Stimulated activated memory B cell treated with anti-CD40 and anti-IgM and Interleukin-4, amounts not matched to agents 10 μg/mL and 1 μg/mL and 100 μg/mL, for 72 hours (primary cell): Measurements from ENCODE around the gene ANKS1A.

Experiments
- ATAC-seq: fragments of 150-1000 bp; cut with Tn5 transposase; 2 replicates; pipeline ENCODE4 v1.10.0; 2021
- H3K27ac Mint-ChIP-seq: one replicate; pipeline ENCODE4 v1.8.0; 2022; ENCODE audit warnings: mild to moderate bottlenecking, mixed read lengths
- H3K27me3 Mint-ChIP-seq: one replicate; pipeline ENCODE4 v1.8.0; 2022; ENCODE audit warnings: mixed read lengths
- H3K36me3 Mint-ChIP-seq: one replicate; pipeline ENCODE4 v1.8.0; 2022; ENCODE audit warnings: mixed read lengths
- H3K4me1 Mint-ChIP-seq: one replicate; pipeline ENCODE4 v1.8.0; 2022; ENCODE audit warnings: mixed read lengths
- H3K4me3 Mint-ChIP-seq: one replicate; pipeline ENCODE4 v1.8.0; 2022; ENCODE audit warnings: mild to moderate bottlenecking, moderate library complexity, mixed read lengths
- H3K9me3 Mint-ChIP-seq: one replicate; pipeline ENCODE4 v1.8.0; 2022; ENCODE audit warnings: mixed read lengths

The ANKS1A gene

DNA sequence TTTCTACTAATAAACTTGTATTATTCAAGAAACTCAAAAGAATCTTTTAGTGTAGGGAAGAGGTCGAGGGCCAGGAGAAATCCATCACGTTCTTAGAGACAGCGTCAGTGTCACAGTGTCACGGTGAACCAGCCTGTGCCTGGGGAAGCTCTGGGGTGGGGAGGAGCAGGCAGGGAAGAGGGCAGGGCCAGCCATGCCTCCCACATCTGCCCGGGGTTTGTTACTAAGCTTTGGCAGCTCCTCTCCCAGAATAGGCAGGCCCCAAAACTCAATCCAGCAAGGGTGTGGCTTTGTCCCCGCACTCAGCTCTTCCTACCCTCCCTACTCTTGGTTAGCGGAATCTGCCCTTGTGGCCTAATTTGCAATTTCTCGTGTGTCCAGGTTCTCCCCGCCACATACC, 179.2 kb downstream of the ANKS1A start:
- no peaks in the 10 kb centered on the region for H3K4me1 Mint-ChIP-seq
- H3K27me3 Mint-ChIP-seq, result no peaks in the 10 kb centered on the region
- H3K36me3 Mint-ChIP-seq, result peaks cover 33% of the 10 kb centered on the region
- no peak overlapping the region for H3K4me3 Mint-ChIP-seq
- H3K27ac Mint-ChIP-seq, result no peak overlapping the region
- H3K9me3 Mint-ChIP-seq, result no peaks in the 10 kb centered on the region
- no peak for ATAC-seq

DNA sequence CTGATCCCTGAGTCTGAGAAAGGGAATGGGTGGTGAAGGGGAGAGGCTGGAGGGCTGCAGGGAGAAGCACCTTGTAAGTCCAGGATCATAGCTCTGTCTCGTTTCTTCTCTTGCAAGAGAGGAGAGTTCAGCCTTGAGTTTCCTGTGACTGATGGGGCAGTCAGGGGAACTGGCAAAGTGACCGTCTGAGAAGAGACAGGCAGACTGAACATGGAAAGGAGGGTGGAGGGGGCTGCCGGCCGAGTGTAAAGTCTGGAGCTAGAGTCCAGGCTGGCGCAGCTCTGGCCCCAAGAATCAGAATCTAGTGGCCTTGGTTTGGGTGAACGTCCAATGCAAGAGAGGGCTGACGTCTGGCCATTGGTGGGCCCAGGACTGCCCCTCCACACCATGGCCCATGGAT, 179.6 kb downstream of the ANKS1A start:
- no peak for ATAC-seq
- Mint-ChIP-seq H3K27me3 (no peaks in the 10 kb centered on the region), H3K4me1 (no peaks in the 10 kb centered on the region), H3K9me3 (no peaks in the 10 kb centered on the region), H3K27ac (no peak overlapping the region), H3K4me3 (no peak overlapping the region), H3K36me3 (peaks cover 33% of the 10 kb centered on the region)

DNA sequence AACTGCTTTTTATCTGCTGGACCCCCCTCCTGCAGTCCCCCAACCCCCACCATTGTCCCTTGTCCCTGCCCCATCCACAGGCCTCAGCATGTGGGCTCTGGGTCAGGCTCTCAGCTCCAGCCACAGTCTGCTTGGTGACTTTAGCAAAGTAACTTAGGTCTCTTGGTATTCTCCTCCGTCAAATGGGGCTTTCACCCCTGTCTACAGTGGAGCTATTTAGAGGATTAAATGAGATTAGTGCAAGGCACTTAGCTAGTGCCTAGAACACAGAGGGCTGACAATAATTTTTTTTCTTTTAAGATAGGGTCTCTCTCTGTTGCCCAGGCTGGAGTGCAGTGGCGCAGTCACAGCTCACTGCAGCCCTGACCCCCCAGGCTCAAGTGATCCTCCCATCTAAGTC, 180.2 kb downstream of the ANKS1A start:
- Mint-ChIP-seq H3K9me3 (no peaks in the 10 kb centered on the region), H3K4me3 (no peak overlapping the region), H3K36me3 (peaks cover 33% of the 10 kb centered on the region), H3K27ac (no peak overlapping the region), H3K27me3 (no peaks in the 10 kb centered on the region), H3K4me1 (no peaks in the 10 kb centered on the region)
- ATAC-seq, result no peak

DNA sequence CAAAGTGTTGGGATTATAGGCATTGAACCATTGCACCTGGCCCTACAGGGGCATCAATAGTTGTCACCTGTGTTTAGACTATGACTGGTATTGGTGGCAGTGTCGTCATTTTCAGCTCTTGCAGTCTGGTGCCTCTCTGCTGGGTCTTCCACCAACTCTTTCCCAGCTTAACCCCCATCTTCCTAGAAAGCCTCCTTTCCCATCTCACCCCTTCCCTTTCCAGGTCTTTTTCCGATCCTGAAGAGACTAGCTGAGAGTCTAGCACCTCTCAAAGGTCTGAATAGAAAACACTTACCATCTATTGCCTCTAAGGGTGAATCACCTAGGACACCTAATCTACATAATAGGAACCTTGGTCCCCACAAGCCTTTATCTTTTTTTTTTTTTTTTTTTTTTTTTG, 181.1 kb downstream of the ANKS1A start:
- H3K36me3 Mint-ChIP-seq, result peaks cover 32% of the 10 kb centered on the region
- no peak overlapping the region for H3K4me3 Mint-ChIP-seq
- H3K27ac Mint-ChIP-seq, result no peak overlapping the region
- no peak for ATAC-seq
- no peaks in the 10 kb centered on the region for H3K27me3 Mint-ChIP-seq
- no peaks in the 10 kb centered on the region for H3K4me1 Mint-ChIP-seq
- H3K9me3 Mint-ChIP-seq, result no peaks in the 10 kb centered on the region

DNA sequence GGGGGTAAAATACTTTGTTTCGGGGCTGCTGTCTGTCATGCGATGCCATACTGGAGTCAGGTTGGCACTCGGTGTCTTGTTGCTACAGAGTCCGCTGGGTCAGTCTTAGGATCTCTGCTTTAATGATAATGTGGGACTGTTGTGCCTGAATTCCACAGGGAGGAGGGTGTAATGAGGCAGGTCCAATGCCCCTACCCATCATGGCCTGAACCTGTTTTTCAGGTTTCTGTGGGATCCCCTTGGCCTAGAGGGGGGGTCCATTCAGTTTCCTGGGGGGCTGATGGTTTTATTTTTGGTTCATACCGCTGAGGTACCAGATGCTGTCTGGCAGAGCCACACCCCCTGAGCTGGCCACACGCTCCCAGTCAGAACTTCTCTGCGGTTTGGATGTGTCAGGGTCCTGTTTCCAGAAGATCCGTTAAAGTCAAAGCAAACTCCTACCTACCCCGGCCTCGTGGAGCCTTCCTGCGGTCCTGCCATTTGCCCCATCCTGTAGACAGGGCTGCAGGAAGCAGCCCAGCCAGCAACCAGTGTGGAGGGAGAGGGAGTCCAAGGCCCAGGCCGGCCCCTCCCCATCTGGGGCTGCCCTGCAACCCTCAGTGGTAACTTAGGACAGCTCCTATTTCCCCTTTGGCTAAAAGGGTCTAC, 182.4 kb downstream of the ANKS1A start:
- H3K4me3 Mint-ChIP-seq, result no peak overlapping the region
- no peak for ATAC-seq
- no peak overlapping the region for H3K27ac Mint-ChIP-seq
- H3K36me3 Mint-ChIP-seq, result peaks cover 21% of the 10 kb centered on the region
- H3K27me3 Mint-ChIP-seq, result no peaks in the 10 kb centered on the region
- H3K9me3 Mint-ChIP-seq, result no peaks in the 10 kb centered on the region
- H3K4me1 Mint-ChIP-seq, result no peaks in the 10 kb centered on the region

DNA sequence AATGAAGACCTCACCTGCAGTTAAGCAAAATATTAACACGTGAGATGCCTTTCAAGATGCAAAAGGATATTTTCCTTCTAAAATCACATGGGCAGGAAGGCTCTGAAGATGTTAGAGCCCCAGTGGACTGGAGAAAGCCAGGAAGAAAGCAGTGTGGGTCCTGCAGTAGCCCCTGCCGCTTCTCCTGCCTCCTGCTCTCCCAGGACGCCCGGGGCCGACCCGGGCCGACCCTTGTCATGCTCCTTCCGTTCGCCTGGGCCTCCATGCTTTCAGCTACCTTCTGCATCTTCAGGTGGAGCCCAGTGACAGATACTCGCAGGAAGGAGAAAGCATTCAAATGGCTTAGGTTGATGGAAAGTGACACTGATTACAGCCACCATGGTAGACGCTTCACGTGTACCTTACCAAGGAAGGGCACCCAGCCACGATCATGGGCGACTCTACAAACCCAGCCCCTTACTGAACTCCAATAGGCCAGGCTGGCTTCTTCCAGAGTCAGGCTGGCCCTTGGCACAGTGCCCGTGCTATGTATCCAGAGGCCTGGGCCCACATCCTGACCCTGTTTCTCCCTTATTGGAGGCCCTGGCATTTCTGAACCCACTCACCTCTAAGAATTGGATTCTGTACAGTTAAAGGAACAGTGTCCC, 183.1 kb downstream of the ANKS1A start:
- Mint-ChIP-seq H3K4me3 (no peak overlapping the region), H3K27me3 (no peaks in the 10 kb centered on the region), H3K27ac (no peak overlapping the region), H3K9me3 (no peaks in the 10 kb centered on the region), H3K36me3 (peaks cover 26% of the 10 kb centered on the region), H3K4me1 (no peaks in the 10 kb centered on the region)
- no peak for ATAC-seq

DNA sequence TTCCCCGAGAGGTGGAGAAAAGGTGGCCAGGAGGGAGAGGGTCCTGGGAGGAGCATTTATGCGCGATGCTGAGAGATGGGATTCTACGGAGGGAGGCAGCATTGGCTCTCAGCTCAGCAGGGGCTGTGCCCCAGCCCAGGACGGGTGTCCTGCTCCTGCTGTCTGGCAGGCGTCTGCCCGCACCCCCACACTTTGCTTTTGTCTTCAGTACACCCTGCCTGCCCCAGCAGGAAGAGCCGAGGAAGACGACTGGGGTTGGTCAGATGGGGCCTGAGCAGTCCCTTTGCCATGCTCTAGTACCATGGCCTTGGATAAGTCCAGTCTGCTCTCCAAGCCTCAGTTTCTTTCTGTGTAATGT, 183.6 kb downstream of the ANKS1A start:
- Mint-ChIP-seq H3K27ac (no peak overlapping the region), H3K36me3 (peaks cover 28% of the 10 kb centered on the region), H3K4me3 (no peak overlapping the region), H3K9me3 (no peaks in the 10 kb centered on the region), H3K4me1 (no peaks in the 10 kb centered on the region), H3K27me3 (no peaks in the 10 kb centered on the region)
- no peak for ATAC-seq

DNA sequence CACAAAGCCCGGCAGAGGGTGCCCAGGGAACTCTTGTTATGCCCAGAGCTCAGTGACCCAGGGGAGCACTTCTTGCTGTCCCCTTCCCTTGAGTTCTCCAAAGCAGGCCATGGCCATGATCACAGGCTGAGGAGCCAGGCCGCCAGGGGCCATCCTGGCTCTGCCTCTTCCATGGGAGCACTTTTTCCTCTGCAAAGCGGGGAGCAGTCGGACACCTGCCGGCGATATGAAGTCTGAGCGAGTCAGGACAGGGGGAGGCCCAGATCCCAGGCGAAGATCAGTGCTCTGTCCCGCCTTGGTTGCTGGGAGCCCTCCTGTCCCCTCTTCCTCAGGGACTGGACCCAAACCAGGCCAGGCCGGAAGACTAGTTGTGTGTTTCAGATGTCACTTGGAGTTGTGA, 184.2 kb downstream of the ANKS1A start:
- H3K27me3 Mint-ChIP-seq, result no peaks in the 10 kb centered on the region
- H3K27ac Mint-ChIP-seq, result no peak overlapping the region
- no peak for ATAC-seq
- H3K36me3 Mint-ChIP-seq, result peaks cover 25% of the 10 kb centered on the region
- no peaks in the 10 kb centered on the region for H3K4me1 Mint-ChIP-seq
- no peak overlapping the region for H3K4me3 Mint-ChIP-seq
- no peaks in the 10 kb centered on the region for H3K9me3 Mint-ChIP-seq

DNA sequence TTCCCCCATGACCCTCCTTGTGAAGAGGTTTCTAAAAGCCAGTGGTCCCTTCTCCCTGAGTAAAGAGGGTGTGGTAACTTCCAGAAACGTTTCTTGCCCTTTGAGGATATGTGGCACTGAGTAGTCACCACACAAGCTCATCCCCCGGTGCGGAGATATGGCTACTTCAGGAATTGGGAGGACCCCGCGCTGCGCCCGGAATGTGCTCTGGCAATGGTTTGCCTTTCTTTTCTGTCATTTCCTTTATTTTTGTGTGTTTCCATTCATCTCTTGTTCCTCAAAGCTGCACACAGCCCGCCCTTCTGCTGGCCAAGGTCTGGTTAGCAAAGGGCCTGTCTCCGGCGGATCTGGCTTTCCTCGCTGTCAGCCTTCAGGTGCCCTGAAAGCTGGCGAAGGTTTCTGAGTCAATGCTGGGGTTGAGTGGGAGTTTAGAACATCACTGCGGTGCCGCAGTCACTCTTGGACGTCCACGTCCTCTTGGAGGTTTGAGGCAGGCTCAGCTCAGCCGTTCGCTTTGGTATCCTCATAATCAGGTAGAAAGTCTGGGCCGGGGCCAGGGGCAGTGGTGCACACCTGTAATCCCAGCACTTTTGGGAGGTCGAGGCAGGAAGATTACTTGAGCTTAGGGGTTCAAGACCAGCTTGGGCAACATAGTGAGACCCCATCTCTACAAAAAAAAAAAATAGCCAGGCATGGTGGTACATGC, 184.9 kb downstream of the ANKS1A start:
- H3K27me3 Mint-ChIP-seq, result no peaks in the 10 kb centered on the region
- peaks cover 22% of the 10 kb centered on the region for H3K36me3 Mint-ChIP-seq
- H3K4me1 Mint-ChIP-seq, result no peaks in the 10 kb centered on the region
- H3K4me3 Mint-ChIP-seq, result no peak overlapping the region
- no peak for ATAC-seq
- no peaks in the 10 kb centered on the region for H3K9me3 Mint-ChIP-seq
- no peak overlapping the region for H3K27ac Mint-ChIP-seq

DNA sequence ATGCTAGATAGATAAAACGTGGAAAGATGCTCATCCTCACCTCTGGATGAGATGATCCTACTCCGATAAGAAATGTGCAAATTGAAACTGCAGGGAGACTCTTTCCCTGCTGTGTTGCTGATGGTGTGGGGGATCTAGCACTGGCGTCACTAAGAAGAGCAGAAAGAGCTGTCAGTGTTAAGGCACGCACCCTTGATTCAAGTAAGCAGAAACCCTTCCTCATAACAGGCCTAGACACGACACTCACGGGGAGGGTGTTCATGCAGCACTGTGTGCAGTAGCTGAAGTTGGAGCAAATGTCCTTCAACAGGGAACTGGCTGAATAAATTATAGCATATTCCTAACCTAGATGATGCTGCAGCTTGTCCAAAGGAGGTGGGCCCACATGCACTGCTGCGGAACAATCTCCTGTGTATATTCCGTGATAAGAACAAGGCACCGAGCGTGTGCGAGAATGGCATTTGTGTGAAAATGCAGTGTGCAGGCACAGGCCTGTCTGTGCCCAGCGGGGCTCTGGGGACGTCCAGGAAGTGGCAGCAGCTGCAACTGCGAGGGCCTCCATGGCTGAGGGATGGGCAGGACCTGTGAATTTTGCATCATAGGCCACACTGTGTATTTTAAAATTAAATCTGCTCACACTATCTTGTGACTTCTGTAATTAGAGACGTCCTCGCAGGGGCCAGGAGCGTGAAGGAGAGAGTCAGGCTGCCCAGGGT, 188.1 kb downstream of the ANKS1A start:
- no peak overlapping the region for H3K4me3 Mint-ChIP-seq
- no peaks in the 10 kb centered on the region for H3K27me3 Mint-ChIP-seq
- no peak for ATAC-seq
- H3K4me1 Mint-ChIP-seq, result no peaks in the 10 kb centered on the region
- peaks cover 44% of the 10 kb centered on the region for H3K36me3 Mint-ChIP-seq
- no peak overlapping the region for H3K27ac Mint-ChIP-seq
- H3K9me3 Mint-ChIP-seq, result no peaks in the 10 kb centered on the region

DNA sequence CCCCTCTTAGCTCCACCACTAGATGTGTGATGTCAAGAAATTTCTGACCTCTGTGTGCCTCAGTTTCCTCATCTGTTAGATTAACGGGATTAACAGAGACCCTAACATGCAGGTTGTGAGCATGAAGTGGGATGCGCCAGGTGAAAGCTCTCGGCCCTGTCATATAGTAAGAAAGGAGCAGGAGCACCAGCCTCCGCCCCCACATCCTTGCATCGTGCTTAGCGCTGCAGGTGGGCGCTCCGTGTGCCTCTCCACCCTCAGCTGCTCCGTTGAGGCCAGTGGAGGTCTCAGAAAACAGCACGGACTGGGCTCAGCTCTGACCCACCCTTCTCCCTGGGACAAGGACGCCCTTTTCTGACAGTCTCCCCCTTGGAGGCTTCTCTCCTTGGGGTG, 188.7 kb downstream of the ANKS1A start:
- Mint-ChIP-seq H3K4me3 (no peak overlapping the region), H3K27me3 (no peaks in the 10 kb centered on the region), H3K27ac (no peak overlapping the region), H3K4me1 (no peaks in the 10 kb centered on the region), H3K9me3 (no peaks in the 10 kb centered on the region), H3K36me3 (peaks cover 45% of the 10 kb centered on the region)
- no peak for ATAC-seq

DNA sequence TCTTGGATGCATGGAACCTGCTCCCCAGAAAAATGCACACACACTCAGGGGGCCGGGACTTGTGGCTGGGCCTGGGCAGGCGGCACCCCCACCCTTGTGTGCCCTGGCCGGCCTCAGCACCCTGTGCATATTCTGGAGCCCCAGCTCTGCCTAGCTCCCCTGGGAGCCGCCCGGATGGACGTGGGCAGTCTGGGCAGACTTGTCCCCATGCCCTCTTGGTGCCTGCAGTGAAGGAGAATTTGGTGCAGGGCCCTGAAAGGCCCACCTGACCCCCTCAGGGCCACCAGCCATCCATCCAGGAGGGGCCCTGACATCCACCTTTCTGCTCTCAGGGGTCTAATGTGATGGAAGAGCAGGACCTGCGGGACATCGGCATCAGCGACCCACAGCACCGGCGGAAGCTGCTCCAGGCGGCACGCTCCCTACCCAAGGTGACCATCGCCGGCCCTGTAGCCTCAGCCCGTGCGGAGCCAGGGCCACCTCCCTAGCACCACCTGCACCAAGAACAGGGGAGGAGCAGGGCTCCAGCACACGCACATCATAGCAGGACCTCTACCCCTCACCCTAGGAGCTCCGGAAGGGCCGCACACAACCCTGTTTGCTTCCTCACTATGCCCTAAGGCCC, 189.3 kb downstream of the ANKS1A start:
- no peak for ATAC-seq
- H3K9me3 Mint-ChIP-seq, result no peaks in the 10 kb centered on the region
- H3K27ac Mint-ChIP-seq, result no peak overlapping the region
- H3K36me3 Mint-ChIP-seq, result peaks cover 50% of the 10 kb centered on the region
- no peaks in the 10 kb centered on the region for H3K4me1 Mint-ChIP-seq
- H3K4me3 Mint-ChIP-seq, result no peak overlapping the region
- H3K27me3 Mint-ChIP-seq, result no peaks in the 10 kb centered on the region

DNA sequence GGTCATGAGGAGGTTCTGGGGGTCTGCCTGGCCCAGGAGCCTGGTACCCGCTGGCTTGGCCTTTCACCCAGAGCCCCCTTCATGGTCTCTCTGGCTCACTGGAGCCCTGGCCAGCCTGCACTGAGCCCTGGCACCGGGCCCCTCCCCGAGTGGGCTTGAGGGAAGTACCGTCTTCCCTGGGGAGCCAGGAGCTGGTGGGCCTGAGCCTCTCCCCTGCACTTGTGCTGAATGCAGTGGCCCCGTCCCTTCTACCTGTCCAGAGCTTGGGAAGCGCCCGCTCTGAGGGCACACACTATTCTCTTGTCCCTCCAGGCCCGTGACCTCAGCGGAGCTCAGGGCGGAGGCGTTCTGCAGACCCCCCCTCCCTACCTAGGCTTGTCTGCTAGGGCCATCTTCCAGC, 189.8 kb downstream of the ANKS1A start:
- Mint-ChIP-seq H3K36me3 (peaks cover 55% of the 10 kb centered on the region), H3K4me3 (no peak overlapping the region)

DNA sequence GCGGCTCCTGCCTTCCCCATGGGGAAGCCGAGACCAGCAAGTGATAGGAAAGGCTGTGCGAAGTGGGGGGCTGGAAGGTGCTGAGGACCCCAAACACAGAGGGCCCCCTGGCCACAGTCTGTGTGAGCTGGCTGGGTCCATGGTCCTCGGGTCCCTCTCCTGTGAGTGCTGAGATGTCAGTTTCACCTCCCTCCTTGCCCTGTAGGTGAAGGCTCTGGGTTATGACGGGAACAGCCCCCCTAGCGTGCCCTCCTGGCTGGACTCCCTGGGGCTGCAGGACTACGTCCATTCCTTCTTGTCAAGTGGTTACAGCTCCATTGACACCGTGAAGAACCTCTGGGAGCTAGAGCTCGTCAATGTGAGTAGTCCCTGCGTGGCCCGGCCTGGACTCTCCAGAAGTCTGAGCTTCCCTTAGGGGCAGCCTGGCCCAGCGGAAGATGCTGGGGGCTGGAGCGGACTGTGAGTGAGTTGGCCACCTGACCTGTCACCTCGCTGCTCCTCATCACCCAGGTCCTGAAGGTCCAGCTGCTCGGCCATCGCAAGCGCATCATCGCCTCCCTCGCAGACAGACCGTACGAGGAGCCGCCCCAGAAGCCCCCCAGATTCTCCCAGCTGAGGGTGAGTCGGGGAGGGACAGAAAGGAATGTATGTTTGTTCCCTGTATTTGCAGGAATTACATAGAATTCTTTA, 190.4 kb downstream of the ANKS1A start:
- Mint-ChIP-seq H3K36me3 (peaks cover 56% of the 10 kb centered on the region), H3K27ac (no peak overlapping the region), H3K4me3 (no peak overlapping the region), H3K9me3 (no peaks in the 10 kb centered on the region), H3K4me1 (no peaks in the 10 kb centered on the region), H3K27me3 (no peaks in the 10 kb centered on the region)
- no peak for ATAC-seq

More for the DNA sequence above, 189.8 kb downstream of the ANKS1A start:
- no peaks in the 10 kb centered on the region for H3K9me3 Mint-ChIP-seq
- no peaks in the 10 kb centered on the region for H3K4me1 Mint-ChIP-seq
- no peak for ATAC-seq
- H3K27me3 Mint-ChIP-seq, result no peaks in the 10 kb centered on the region
- no peak overlapping the region for H3K27ac Mint-ChIP-seq
